Trophoblast cell (in vitro differentiated cells and primary cell): Measurements from ENCODE around the gene DXO.
"Not testable (repeated sequence)": the region's sequence is repeated elsewhere in the genome, so short reads cannot be mapped to it uniquely, and the experiment has no call there.

Source experiments
- DNase-seq, 2 donors: peaks; one replicate each; pipeline ENCODE4 v3.0.0-alpha.2; 2016
- H2AFZ ChIP-seq: 2 replicates; pipeline ENCODE4 v1.6.1; 2013; ENCODE audit warnings: low read length, moderate library complexity, mild to moderate bottlenecking; ENCODE audit not compliant: insufficient read depth, poor library complexity
- H2AK5ac ChIP-seq: 2 replicates; pipeline ENCODE4 v1.6.1; 2013; ENCODE audit warnings: mild to moderate bottlenecking, low read length
- H2BK120ac ChIP-seq: 2 replicates; pipeline ENCODE4 v1.6.1; 2013; ENCODE audit warnings: low read length, mild to moderate bottlenecking, moderate library complexity; ENCODE audit not compliant: insufficient read depth, poor library complexity
- H2BK12ac ChIP-seq: 2 replicates; pipeline ENCODE4 v1.6.1; 2013; ENCODE audit warnings: mild to moderate bottlenecking, low read length, moderate library complexity
- H2BK5ac ChIP-seq: 2 replicates; pipeline ENCODE4 v1.6.1; 2013; ENCODE audit warnings: low read length, low read depth, moderate library complexity, mild to moderate bottlenecking; ENCODE audit not compliant: poor library complexity
- H3K14ac ChIP-seq: 2 replicates; pipeline ENCODE4 v1.6.1; 2013; ENCODE audit warnings: mild to moderate bottlenecking, low read length
- H3K18ac ChIP-seq: 2 replicates; pipeline ENCODE4 v1.6.1; 2013; ENCODE audit warnings: mild to moderate bottlenecking, low read length
- H3K23ac ChIP-seq: 2 replicates; pipeline ENCODE4 v1.6.1; 2013; ENCODE audit warnings: low read length
- H3K27ac ChIP-seq: 2 replicates; pipeline ENCODE4 v1.5.1; 2013; ENCODE audit warnings: low read depth, mild to moderate bottlenecking, inconsistent platforms, low read length, moderate library complexity
- H3K27me3 ChIP-seq: 2 replicates; pipeline ENCODE4 v1.6.1; 2013; ENCODE audit warnings: inconsistent platforms, mild to moderate bottlenecking, low read length, moderate library complexity; ENCODE audit not compliant: insufficient read depth
- H3K36me3 ChIP-seq, 2 experiments: 1 replicate in 1 of 2; 2 replicates in 1 of 2; pipeline ENCODE4 v1.6.1; 2013; ENCODE audit warnings: low read length in 2 of 2, mild to moderate bottlenecking in 2 of 2, moderate library complexity in 1 of 2; ENCODE audit not compliant: insufficient read depth in 2 of 2, control insufficient read depth in 1 of 2
- H3K4ac ChIP-seq: 2 replicates; pipeline ENCODE4 v1.6.1; 2013; ENCODE audit warnings: low read depth, mild to moderate bottlenecking, low read length, moderate library complexity
- H3K4me1 ChIP-seq, 2 experiments: 1 replicate in 1 of 2; 2 replicates in 1 of 2; pipeline ENCODE4 v1.6.1; 2013; ENCODE audit warnings: low read length in 2 of 2, mild to moderate bottlenecking in 2 of 2, moderate library complexity in 1 of 2; ENCODE audit not compliant: insufficient read depth in 2 of 2, control insufficient read depth in 1 of 2
- H3K4me2 ChIP-seq: 2 replicates; pipeline ENCODE4 v1.6.1; 2013; ENCODE audit warnings: inconsistent platforms, mild to moderate bottlenecking, low read length, moderate library complexity
- H3K4me3 ChIP-seq: 2 replicates; pipeline ENCODE4 v1.5.1; 2013; ENCODE audit warnings: mild to moderate bottlenecking, low read depth, low read length, inconsistent platforms
- H3K79me1 ChIP-seq: one replicate; pipeline ENCODE4 v1.6.1; 2013; ENCODE audit warnings: low read length
- H3K79me2 ChIP-seq: 2 replicates; pipeline ENCODE4 v1.6.1; 2013; ENCODE audit warnings: low read length, mild to moderate bottlenecking; ENCODE audit not compliant: control insufficient read depth, insufficient read depth, poor library complexity
- H3K9ac ChIP-seq: 2 replicates; pipeline ENCODE4 v1.6.1; 2013; ENCODE audit warnings: mild to moderate bottlenecking, low read length
- H3K9me3 ChIP-seq: 2 replicates; pipeline ENCODE4 v1.6.1; 2013; ENCODE audit warnings: low read depth, mild to moderate bottlenecking, control low read depth, inconsistent platforms, low read length; ENCODE audit not compliant: insufficient read depth
- H4K12ac ChIP-seq: 2 replicates; pipeline ENCODE4 v1.6.1; 2013; ENCODE audit warnings: low read depth, mild to moderate bottlenecking, low read length, moderate library complexity
- H4K8ac ChIP-seq: 2 replicates; pipeline ENCODE4 v1.6.1; 2013; ENCODE audit warnings: low read depth, mild to moderate bottlenecking, low read length, moderate library complexity
- H4K91ac ChIP-seq: one replicate; pipeline ENCODE4 v1.6.1; 2013; ENCODE audit warnings: low read depth, mild to moderate bottlenecking, low read length, moderate library complexity
- WGBS: extraction: QIAGEN DNeasy Blood & Tissue Kit; methylation state at CpG from one replicate; pipeline ENCODE4 v1.1.7; 2013; ENCODE audit warnings: missing lambda C conversion rate; ENCODE audit not compliant: insufficient read length, insufficient coverage; ENCODE audit errors: extremely low coverage; 5-methylcytosine and 5-hydroxymethylcytosine counted together

The DXO gene

GRCh38 chr6:32004393-32004792 is 32.5 kb upstream of the DXO start:
- not testable (repeated sequence) for H3K9me3 ChIP-seq, H3K27me3 ChIP-seq, H3K23ac ChIP-seq, H2BK5ac ChIP-seq, H3K79me2 ChIP-seq, H2BK120ac ChIP-seq, H3K36me3 ChIP-seq, H3K9ac ChIP-seq, H3K4me2 ChIP-seq, H4K91ac ChIP-seq, H2AK5ac ChIP-seq, H4K8ac ChIP-seq, DNase-seq, H3K18ac ChIP-seq, H3K27ac ChIP-seq, H4K12ac ChIP-seq, H3K4ac ChIP-seq, H3K4me1 ChIP-seq, H3K79me1 ChIP-seq, H2AFZ ChIP-seq, H2BK12ac ChIP-seq, H3K4me3 ChIP-seq, H3K14ac ChIP-seq
- no CpG with 5 or more reads among the region's 4 CpGs for WGBS

- not testable (repeated sequence) for H2AFZ ChIP-seq, H3K4me2 ChIP-seq, H2BK120ac ChIP-seq, H3K27ac ChIP-seq, H2BK12ac ChIP-seq, H3K14ac ChIP-seq, H3K27me3 ChIP-seq, H3K9ac ChIP-seq, DNase-seq, H3K4me3 ChIP-seq, H3K36me3 ChIP-seq, H3K4me1 ChIP-seq, H4K91ac ChIP-seq, H2BK5ac ChIP-seq, H3K18ac ChIP-seq, H3K23ac ChIP-seq, H4K12ac ChIP-seq, H3K79me1 ChIP-seq, H4K8ac ChIP-seq, H3K4ac ChIP-seq, H2AK5ac ChIP-seq, H3K79me2 ChIP-seq, H3K9me3 ChIP-seq
- WGBS = no CpG with 5 or more reads among the region's 7 CpGs
Observed at GRCh38 chr6:32003301-32003700, 31.4 kb upstream of the DXO start.

- not testable (repeated sequence) for H3K27ac ChIP-seq, H3K27me3 ChIP-seq, H4K8ac ChIP-seq, H3K4ac ChIP-seq, H3K23ac ChIP-seq, H2BK120ac ChIP-seq, H2BK12ac ChIP-seq, H3K9ac ChIP-seq, H2AK5ac ChIP-seq, H4K12ac ChIP-seq, H3K4me3 ChIP-seq, H3K79me1 ChIP-seq, H2BK5ac ChIP-seq, H3K79me2 ChIP-seq, DNase-seq, H3K14ac ChIP-seq, H3K9me3 ChIP-seq, H3K4me1 ChIP-seq, H4K91ac ChIP-seq, H3K18ac ChIP-seq, H2AFZ ChIP-seq, H3K4me2 ChIP-seq, H3K36me3 ChIP-seq
- no CpG with 5 or more reads among the region's 15 CpGs for WGBS
Observed at GRCh38 chr6:32002546-32003268, 30.8 kb upstream of the DXO start.

GRCh38 chr6:31996385-31996784 is 24.4 kb upstream of the DXO start:
- H2AK5ac ChIP-seq, H3K18ac ChIP-seq, H3K27ac ChIP-seq, H2BK120ac ChIP-seq, H3K23ac ChIP-seq, H3K9me3 ChIP-seq, H3K4me1 ChIP-seq, H2BK12ac ChIP-seq, H3K79me2 ChIP-seq, H3K79me1 ChIP-seq, H3K14ac ChIP-seq, DNase-seq, H4K8ac ChIP-seq, H3K36me3 ChIP-seq, H4K91ac ChIP-seq, H4K12ac ChIP-seq, H3K27me3 ChIP-seq, H3K4ac ChIP-seq, H3K9ac ChIP-seq, H2AFZ ChIP-seq, H3K4me2 ChIP-seq, H2BK5ac ChIP-seq, H3K4me3 ChIP-seq: not testable (repeated sequence)
- no CpG with 5 or more reads among the region's 6 CpGs for WGBS
